ENCODE measurements around the gene TTC16.

- TF ChIP-seq CTCF (IDR thresholded peaks at IDR 0.05) = no peak
- no peak for TF ChIP-seq POLR2A (IDR thresholded peaks at IDR 0.05)
Measured at GRCh38 chr9:127772603-127773002, 56.7 kb downstream of the TTC16 start.
